Activated CD4-positive, alpha-beta T cell treated with anti-CD3 and anti-CD28 coated beads, Interleukin-2, amount 50 U/mL, for 24 hours (primary cell): ENCODE measurements around the gene PCSK5.

ENCODE experiments used
- DNase-seq, 2 donors: peaks; one replicate each; pipeline ENCODE4 v3.0.0-alpha.2; 2020; ENCODE audit warnings: low read depth in 1 of 2, low spot score in 1 of 2

PCSK5 gene

DNA sequence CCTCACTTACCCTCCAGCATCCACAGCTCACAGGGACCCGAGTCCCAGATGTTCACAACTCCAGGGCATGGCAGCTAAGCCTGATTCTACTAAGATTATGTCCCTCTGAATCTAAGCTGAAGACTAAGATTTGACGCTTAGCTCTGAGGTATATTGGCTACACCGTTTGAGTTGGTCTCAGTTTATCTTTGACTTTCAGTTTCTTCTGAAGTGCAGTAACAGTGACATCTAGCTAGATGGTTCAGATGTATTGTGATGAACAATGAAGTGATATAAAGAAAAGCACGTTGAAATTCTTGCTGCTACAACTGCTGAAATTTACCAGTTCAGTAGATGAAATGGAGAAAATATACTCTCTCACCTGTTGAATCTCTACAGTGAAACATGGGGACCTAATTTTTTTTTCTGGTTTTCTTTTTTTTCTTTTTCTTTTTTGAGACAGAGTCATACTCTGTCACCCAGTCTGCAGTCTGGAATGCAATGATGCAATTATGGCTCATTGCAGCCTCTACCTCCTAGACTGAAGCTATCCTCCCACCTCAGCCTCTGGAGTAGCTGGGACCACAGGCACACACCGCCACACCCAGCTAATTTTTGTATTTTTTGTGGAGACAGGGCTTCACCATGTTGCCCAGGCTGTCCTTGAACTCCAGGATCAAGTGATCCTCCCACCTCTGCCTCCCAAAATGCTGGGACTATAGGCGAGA, 488.0 kb downstream of the PCSK5 start:
- no peak for DNase-seq

DNA sequence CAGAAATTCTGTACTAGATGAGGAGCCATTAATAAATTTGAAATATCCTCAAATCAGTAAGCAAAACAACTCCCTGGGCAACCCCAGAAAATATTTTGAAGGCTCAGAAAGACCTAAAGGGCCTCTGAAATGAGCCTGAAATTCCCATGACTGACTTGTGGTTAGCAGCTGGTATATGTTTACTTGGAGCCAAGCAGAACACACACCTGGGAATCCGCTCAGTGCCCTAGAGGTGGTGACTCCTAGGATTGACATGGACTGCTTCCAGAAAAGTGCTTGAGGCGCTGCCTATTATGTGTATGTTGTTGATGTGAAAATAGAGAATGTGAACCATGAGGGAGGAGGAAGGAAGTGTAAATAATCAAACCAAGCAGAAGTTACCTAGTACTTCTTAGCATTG, 489.0 kb downstream of the PCSK5 start:
- no peak for DNase-seq

DNA sequence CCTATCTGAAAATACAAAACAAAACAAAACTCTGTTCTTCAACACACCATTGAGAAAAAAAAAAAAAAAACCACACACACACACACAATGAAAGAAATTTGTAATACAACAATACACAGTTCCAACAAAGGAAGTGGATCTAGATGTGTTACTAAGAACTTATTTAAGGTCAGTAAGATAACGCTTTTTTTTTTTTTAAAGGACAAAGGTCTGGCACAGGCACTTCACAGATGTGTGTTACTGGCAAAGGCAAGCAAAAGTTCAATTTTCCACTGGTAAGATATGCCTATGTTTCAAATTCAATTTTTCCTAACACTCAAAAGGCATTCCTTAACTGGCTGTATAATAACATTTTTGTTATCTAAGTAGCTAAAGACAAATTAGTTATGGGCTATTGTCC, 500.2 kb downstream of the PCSK5 start:
- no peak for DNase-seq

DNA sequence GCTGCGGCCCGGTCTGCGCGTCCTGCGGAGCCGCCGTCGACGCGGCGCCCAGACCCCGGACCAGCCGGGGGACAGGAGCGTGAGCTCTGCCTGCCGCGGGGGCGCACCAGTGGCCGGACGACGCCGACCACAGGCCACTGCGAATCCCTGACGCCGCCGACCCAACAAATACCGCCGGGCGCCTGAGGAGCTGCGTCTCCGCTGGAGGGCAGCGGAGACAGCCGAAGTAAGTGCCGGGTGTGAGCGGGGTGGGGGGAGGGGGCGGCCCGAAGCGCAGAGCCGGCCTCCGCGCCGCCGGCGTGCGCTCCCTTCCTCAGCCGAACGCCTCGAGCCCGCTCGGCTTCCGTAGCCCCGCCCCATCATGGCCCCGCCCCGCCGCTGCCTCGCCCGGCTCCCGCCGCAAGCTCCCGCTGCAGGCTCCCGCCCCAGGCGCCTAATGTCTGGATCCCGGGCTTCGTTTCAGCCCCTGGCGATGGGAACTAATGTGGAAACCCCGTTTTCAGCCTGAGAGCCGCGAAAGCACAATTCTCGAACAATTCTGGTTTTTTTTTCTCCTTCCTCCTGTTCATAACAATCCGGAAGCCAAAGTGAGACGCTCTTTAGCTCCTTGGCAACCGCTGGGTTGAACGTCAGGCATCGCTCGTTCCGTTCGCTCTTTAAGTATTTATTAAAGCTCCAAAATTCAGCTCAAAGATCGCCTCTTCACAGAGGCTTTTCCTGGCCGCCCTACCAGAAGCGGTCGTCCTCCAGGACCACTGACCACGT, 503.9 kb downstream of the PCSK5 start, which contains the start of gene RFK:
RFK (minus strand) TSS at position 232 of the 765 bp plus-strand sequence. CDS start 255 bp downstream, outside the sequence.
- peak; percentile 85 to 91 for DNase-seq

DNA sequence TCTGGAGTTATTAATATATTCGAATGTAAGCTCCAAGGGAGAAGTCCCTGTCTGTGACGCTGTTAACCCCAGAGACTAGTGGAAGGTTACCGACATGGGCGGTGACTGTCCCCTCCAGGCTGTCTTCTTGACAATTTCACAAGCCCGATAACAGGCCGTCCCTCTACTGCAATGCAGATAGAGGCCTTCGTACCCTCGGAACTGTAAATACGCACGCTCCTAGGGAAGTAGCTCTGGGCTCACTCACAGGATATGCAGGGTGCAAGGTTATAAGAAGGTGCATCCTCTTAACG, 504.4 kb downstream of the PCSK5 start:
- DNase-seq = peak in 1 of 2 donors; percentile 31

DNA sequence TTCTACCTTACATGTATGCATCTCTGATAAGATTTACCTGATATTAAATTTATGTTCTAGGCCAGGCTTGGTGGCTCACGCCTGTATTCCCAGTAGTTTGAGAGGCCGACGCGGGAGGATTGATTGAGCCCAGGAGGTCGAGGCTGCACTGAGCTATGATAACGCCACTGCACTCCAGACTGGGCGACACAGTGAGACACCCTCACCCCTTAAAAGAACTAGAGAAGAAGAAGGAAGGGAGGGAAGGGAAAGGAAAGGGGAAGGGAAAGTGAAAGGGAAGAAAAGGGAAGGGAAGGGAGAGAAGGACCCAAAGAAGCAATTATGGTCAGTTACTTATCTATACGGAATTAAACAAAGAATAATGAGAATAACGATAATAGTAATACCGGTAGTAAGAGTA, 504.9 kb downstream of the PCSK5 start:
- DNase-seq = no peak

DNA sequence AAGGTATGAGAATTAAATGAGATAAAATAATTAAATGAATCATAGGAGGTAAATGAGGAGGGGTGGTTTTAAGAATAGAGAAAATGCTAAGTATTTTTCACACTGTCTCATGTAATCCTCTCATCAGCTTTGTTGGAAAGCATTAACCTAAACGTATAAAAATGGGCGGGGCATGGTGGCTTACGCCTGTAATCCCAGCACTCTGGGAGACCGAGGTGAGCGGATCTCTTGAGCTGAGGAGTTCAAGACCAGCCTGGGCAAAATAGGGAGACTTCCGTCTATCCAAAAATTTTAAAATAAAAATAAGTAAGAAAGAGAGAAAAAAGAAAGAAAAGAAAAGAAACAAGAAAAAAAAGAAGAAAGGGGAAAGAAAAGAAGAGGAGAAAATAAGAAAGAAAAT, 505.7 kb downstream of the PCSK5 start:
- no peak for DNase-seq

DNA sequence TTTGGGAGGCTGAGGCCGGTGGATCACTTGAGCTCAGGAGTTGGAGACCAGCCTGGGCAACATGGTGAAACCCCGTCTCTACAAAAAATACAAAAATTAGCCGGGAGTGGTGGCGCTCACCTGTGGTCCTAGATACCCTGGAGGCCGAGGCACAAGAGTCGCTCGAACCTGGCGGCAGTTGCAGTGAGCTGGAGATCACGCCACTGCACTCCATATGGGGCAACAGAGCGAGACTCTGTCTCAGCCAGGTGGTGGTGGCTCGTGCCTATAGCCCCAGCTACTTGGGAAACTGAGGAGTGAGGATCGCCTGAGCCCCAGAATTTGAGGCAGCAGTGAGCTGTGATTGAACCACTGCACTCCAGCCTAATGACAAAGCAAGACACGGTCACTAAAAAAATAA, 506.1 kb downstream of the PCSK5 start:
- no peak for DNase-seq

DNA sequence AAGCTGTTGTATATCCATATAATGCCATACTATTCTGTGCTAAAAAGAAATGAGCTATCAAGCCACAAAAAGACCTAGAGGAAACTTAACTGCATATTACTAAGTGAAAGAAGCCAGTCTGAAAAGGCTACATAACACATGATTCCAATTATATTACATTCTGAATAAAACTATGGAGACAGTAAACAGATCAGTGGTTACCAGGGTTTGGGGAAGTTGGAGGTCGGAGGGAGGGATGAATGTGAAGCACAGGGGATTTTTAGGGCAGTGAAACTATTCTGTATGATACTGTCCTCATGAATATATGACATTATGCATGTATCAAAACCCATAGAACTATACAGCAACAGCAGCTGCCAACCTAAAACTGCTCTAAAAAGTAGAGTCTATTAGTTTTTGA, 509.4 kb downstream of the PCSK5 start:
- no peak for DNase-seq

DNA sequence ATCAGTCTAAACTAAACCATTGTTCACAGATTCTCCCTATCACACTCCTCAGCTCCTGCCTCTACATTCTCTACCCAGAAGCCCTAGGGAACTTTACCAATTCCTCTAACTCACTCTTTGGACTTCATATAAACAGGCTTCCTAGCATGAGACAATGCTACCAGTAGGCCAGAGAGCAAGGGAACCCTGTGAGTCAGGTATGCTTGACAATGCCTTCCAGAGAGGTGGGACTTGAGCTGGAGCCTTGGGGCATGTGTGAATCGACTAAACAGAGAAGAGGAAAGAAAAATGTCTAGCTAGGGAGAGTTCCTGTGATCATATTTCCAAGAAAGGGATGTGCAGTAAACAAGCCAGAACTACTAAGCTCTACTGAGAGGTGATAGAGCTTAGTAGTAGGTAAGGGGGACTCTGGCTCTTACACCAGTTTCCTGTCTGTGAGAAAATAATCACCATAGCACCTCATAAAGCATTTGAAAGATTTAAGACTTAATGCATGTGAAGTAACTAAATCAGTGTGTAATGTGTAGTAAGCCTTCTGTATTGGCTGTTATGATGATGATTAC, 510.1 kb downstream of the PCSK5 start:
- no peak for DNase-seq

DNA sequence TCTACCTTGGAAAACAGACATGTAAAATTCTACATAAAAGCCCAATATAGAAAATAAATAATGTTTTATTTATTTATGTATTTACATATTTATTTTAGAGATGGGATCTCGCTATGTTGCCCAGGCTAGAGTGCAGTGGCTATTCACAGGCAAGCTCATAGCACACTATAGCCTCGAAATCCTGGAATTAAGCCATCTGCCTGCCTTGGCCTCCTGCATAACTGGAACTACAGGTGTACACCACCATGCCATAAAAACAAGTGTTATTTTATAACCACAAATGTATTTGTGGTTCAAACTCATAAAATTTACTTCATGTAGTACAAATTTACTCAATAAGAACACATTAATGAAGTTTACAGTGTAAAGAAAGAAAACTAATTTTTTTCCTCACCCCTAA, 510.7 kb downstream of the PCSK5 start:
- no peak for DNase-seq

DNA sequence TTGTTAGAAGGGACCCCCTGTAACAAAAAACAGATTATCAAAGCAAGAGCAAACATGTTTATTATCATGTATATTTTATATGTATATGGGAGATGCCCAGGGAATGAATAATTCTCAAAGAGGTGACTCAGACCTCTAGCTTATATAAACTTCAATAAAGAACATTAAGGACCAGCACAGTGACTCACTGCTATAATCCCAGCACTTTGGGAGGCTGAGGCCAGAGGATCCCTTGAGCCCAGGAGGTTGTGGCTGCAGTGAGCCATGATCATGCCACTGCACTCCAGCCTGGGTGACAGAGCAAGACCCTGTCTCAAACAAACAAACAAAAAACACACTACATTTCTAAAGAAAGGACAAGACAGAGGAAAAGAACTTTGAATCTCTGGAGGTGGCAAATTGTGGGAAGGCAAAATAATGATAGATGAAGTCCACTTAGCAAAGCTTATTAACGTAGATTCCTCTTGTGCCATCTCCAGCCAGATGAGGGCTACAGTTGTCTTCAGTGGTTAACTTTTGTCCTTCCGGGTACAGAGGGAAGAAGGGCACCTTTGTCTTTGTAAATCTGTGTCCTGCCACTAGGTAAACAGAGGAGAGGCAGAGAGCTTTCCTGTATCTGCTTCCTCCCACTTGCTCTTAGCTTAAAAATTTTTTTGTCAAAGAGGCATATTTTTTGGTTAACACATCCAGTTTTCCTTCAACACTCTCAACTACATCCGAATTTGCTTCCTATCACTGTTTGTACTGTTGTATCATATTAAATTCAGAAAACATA, 511.3 kb downstream of the PCSK5 start:
- no peak for DNase-seq

DNA sequence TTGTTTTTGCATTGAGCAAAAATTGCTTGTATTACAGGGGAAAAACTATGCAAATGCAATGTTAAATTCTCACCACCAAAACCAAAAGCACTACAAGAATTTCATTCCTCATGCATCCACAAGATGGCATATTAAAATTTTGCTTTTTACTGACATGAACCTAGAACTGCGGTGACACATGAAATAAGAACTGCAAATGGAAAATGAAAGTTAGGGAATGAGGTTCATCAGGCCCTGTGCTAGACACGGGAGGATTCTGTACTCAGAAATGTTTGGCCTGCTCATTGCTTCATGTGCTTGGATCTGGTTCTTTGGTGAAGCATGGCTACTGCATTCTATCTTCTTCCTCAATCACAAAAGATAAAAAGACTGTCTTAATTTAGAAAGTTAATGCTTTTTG, 512.9 kb downstream of the PCSK5 start:
- DNase-seq = peak in 1 of 2 donors; percentile 30

DNA sequence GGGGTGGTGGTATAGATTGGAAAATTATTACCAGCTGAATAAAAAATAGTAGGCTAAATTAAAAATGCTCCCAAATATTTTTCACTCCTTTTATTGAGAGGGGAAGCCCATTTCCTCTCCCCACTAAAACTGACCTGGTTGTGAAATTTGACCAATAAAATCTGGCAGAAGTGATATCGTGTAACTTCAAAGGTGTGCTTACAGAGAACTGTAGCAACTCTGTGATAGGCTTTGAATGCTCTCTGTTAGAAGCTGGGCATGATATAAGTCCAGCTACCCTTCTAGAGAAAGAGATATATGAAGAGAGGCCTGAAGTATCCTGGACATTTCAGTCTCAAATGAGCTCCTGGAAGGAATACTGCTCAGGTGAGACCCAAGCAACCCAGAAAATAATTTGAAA, 513.9 kb downstream of the PCSK5 start:
- no peak for DNase-seq

DNA sequence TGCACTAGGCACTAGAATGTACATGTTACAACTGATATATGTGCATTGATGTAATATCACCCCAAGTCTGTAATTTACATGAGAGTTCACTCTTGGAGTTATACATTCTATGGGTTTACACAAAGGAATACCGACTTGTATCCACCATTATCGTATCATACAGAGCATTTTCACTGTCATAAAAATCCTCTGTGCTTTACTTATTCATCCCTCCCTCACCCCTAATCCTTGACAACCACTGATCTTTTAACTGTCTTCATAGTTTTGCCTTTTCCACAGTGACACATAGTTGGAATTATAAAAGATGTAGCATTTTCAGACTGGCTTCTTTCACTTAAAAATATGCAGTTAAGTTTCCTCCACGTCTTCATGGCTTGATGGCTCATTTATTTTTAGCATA, 514.9 kb downstream of the PCSK5 start:
- no peak for DNase-seq

DNA sequence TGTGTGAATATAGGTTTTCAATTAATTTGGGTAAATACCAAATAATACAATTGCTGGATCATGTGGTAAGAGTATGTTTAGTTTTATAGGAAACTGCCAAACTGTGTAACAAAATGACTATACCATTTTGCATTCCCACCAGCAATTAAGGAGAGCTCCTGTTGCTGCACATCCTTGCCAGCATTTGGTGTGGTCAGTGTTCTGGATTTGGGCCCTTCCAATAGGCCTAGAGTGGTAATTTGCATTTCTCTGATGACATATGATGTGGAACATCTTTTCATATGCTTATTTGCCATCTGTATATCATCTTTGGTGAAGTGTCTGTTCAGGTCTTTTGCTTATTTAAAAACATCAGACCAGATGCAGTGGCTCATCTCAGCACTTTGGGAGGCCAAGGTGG, 515.4 kb downstream of the PCSK5 start:
- DNase-seq = no peak
